ENCODE data around the gene FRMD4A.

Gene FRMD4A

DNA sequence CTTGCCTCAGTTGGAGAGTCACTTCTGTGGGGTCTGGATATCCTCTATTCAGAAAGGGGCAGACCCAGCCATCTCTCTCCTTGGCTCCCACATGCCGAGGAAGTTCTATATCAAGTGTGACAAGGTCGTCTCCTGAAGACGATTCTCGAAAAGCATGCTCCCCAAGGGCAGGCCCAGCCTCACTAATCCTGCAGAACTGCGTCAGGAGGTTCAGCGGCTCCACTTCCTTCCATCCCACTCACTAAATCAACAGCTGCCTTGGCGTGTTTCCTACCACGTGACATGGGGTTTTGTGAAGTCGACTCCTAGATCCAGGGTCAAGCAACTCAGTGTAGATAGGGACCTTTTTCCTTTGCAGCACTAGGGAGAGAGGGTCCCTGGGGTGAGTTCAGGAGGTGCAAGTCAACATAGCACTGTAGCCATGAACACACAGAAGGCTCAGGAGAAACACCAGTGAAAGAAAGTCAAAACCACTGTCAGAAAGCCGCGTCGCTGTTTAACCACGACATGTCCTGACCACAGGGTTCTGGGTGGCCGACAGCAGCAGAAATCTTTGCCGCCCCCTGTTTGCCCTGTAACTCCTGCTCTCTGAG, 587.5 kb downstream of the FRMD4A start:
- in situ Hi-C loops (cut with HindIII; ENCODE audit: low sequenced_read_pairs): no loop called here

- in situ Hi-C loops (cut with HindIII; ENCODE audit: low sequenced_read_pairs): no loop called here
Observed at GRCh38 chr10:13741438-13741837, 589.3 kb downstream of the FRMD4A start.

GRCh38 chr10:13740461-13740860, 590.3 kb downstream of the FRMD4A start:
- in situ Hi-C loops (cut with HindIII; ENCODE audit: low sequenced_read_pairs): no loop called here

DNA sequence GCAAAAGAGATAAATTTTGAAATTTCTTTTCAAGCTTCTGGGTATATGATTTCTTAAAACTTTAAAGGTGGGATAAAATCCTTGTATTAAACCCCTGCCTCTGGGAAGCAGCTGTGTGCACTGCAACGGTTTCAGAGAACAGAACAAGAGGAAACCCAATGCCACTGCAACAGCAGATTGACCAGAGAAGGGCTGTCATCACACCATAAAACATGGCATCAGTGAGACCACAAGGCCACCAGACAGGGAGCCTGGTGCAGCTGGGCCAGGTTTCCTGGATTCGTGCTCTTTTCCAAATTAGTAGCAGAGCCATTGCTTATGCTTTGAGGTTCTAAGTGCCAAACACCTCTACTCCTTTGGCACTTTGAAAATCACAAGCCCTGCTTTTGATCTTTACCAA, 591.5 kb downstream of the FRMD4A start:
- in situ Hi-C loops (cut with HindIII; ENCODE audit: low sequenced_read_pairs): no loop called here

DNA sequence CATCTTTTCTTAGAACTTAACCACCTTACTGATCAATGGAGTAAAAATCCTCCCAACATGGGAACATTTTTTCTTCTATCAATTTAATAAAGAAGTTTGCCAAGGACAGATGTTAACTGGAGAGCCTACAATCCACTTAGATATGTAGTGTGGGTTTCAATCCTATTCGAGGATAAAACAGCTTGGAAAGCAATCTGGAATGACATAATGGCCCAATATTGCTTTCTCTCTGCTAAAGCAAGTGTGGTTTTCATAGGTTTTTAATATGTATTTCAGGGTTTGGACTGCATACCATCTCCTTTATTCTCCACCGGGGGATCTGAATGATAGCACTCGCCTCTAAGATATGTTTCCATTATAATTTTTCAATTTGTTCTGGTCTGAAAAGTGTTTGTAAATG, 594.2 kb downstream of the FRMD4A start:
- in situ Hi-C loops (cut with HindIII; ENCODE audit: low sequenced_read_pairs): no loop called here

DNA sequence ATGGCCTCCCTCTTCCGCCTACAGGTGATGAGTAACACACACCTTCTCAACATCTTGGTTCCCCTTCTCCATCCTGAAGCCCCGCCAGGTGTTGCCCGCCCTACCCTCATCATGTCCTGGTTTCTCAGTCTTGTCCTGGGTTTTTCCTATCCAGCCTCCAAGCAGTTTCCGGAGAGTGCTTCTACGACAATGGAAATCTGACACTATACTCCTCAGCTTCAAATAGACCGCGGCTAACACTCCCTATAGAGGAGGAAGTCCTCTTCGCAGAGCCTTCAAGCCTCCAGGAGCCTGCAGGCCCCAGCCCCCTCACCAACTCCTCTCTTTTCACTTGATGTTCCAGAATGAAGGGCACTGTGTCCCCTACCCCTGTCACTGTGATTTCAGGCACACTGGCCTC, 596.6 kb downstream of the FRMD4A start:
- in situ Hi-C loops (cut with HindIII; ENCODE audit: low sequenced_read_pairs): no loop called here

- in situ Hi-C loops (cut with HindIII; ENCODE audit: low sequenced_read_pairs): no loop called here
Observed at GRCh38 chr10:13733071-13733470, 597.7 kb downstream of the FRMD4A start.

- in situ Hi-C loops (cut with HindIII; ENCODE audit: low sequenced_read_pairs): no loop called here
Observed at GRCh38 chr10:13732465-13732881, 598.3 kb downstream of the FRMD4A start.

GRCh38 chr10:13731799-13732198, 598.9 kb downstream of the FRMD4A start:
- in situ Hi-C loops (cut with HindIII; ENCODE audit: low sequenced_read_pairs): no loop called here

DNA sequence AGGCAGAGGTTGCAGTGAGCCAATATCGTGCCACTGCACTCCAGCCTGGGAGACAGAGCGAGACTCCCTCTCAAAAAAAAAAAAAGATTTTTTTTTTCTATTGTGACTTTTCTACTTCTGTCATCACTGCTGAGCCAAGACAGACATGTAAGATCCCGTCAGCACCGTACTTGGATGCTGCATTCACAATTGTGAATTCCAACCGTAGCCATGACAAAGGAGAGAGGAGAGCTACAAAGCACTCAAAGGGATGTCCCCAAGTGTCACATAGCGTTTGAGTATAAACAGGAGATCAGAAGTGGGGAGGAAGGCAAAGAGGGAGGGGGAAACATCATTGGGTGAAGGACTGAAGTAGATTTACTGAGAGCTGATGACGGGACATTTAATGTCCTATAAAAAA, 599.8 kb downstream of the FRMD4A start:
- in situ Hi-C loops (cut with HindIII; ENCODE audit: low sequenced_read_pairs): no loop called here

DNA sequence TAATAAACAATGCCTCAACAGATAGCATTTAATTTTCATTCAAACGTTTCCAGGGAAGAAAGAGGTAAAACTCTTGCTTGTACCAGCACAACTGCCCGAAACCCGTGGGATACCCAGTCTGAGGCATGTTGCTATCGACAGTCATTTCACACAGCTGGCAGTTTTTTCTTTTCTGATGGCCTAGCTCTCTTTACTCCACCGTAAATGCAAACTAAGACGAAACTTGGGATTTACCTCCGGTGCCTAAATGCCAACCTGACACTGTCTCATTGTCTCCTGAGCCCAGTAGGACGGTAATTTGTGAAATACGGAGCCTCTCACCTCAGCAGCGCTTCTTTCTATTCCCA, 600.4 kb downstream of the FRMD4A start:
- in situ Hi-C loops (cut with HindIII; ENCODE audit: low sequenced_read_pairs): no loop called here

DNA sequence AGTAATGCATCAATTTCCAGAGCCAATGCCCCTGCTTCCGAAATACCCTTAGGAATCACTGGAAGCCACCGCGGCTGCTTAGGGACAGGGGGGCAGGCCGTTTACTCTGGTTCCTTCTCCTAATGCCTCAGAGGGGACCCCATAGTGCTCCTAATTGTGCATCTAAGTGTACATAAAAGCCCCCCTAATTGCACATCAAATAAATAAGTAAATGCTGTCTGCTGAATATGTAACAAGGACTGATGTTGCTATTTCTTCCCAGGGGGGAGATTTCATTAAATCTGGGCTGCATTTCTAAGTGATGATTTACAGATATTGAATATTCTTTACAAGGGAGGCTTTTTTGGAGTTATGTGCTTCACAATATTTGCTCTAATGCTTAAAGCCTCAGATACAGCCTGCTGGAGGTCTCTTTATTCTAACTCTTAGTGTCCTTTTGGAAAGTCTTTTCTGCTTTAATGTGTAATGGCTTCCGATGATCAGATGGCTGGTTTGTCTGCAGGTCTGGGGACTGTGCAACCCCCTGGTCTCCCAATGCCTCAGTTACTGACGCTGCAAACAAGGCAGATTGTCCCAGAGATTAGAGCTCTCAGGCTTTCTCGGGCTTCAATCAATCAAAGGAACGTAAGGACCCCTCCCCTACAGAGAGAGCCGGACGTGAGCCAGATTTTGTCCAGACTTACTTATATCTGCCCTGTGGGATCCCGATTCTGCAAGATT, 601.0 kb downstream of the FRMD4A start:
- in situ Hi-C loops (cut with HindIII; ENCODE audit: low sequenced_read_pairs): no loop called here

DNA sequence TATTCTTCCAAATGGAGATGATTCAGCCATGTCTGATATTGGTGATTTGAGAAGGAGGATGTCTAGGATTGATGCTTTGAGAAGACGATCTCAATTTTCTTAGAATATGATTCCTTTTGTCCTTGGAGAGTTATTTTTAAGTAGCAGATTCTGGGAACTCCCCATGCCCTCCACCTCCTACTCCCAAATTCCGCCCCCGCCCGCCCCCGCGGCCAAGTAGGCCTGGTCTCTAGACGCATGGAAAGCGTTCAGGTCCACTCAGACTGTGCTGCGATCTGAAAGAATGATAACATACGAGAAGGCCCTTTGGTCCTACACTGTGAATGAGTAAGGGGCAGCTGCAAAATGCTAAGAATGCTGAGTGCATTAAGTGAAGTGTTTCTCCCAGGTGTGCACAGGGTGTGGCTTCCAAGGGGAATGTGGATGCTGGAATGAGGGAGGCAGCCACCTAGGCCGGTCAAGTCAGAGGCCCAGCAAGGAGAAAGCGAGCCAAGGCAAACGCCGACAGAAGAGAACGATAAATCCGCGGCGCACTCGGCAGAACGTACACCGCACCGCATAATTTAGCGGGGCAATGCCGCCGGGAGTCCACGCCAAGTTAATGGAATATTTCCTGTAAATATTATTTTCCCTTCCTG, 601.7 kb downstream of the FRMD4A start:
- in situ Hi-C loops (cut with HindIII; ENCODE audit: low sequenced_read_pairs): no loop called here

DNA sequence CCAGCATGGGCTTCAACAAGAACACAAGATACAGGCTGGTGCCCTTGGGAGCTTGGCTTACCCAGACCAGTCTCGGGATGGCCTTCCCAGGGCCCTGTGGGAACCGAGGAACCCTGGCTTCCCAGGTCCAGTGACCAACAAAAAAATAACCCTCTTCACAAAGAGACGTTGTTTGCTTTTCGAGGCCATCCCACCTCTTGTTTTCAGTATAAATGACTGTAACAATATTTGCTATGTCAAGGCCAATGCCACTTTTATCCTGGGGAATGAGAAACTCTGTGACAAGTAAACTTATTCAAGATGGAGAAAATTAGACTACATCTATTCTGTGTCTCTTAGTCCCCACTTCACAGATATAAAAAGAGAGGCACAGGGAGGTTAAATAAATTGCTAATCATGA, 605.1 kb downstream of the FRMD4A start:
- in situ Hi-C loops (cut with HindIII; ENCODE audit: low sequenced_read_pairs): no loop called here

DNA sequence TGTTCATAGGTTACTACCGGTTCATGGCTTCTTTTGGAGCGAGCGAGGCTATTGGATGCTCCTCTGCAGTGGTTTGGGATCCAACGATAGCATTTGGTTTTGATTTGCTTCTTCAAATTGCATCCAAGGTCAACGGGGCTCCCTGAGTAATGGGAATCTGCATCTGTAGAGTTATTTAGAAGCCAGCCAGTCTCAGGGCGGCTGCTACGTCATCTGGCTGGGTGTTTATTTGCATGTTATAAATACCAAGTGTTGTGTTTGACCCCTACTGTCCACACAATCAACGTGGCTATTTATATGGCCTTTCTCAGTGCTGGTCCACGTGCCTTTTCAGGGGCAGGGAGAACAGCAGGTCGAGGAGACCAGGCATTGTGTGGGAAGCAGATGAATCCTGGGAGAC, 606.2 kb downstream of the FRMD4A start:
- in situ Hi-C loops (cut with HindIII; ENCODE audit: low sequenced_read_pairs): no loop called here

DNA sequence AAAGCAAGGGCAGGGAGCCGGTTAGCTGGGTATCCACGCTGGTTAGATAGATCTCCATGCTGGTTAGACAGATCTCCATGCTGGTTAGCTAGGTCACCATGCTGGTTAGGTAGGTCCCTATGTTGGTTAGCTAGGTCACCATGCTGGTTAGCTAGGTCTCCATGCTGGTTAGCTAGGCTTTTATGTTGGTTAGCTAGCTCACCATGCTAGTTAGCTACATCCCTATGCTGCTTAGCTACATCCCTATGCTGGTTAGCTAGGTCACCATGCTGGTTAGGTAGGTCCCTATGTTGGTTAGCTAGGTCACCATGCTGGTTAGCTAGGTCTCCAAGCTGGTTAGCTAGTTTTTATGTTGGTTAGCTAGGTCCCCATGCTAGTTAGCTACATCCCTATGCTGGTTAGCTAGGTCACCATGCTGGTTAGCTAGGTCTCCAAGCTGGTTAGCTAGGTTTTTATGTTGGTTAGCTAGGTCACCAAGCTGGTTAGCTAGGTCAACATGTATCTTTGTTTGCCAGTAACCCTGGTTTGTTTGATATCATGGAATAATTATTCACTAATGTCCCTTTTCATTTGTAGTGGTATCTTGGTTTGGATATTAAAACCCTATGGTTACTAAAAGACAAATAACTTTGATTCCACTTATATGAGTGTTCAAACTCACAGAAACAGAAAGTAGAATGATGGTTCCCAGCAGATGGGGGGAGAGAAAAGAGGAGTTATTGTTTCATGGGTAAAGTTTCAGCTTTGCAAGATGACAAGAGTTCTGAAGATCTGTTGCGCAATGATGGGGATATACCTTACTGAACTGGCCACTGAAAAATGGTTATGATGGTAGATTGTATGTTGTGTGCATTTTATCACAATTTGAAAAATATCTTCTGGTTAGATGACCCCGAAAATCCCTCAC, 607.7 kb downstream of the FRMD4A start:
- in situ Hi-C loops (cut with HindIII; ENCODE audit: low sequenced_read_pairs): no loop called here

DNA sequence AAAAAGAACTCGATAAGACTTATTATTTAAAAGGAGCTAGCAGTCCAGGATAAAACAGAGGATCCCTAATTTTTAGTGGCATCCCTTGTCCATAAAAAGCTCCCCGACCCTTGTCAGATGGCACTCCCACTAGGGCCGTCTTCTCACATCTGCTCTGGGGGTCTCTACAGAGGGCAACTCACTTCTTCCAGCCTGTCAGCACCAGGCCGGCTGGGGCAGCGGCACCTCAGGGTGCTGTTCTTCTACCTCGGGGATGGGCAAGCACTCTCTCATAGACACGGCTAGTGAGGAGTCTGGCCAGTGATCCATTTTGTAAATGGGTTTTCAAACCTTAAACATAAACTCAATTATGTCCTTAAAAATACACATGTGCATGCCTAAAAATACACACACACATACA, 609.2 kb downstream of the FRMD4A start:
- in situ Hi-C loops (cut with HindIII; ENCODE audit: low sequenced_read_pairs): no loop called here

DNA sequence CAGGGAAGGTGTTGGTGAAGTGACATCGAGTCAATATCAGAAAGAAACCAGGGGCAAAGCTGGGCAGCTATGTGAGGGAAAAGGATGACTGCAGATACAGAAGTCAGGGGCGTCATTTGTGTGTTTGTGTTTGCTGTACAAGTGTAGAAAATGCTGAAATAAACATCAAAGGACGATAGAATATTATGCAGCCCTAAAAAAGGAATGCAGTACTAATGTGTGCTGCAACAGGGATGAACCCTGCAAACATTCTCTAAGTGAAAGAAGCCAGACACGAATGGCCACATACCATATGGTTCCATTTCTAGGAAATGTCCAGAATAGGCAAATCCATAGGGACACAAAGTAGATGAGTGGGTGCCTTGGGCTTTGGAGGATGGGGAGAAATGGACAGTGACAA, 610.0 kb downstream of the FRMD4A start:
- in situ Hi-C loops (cut with HindIII; ENCODE audit: low sequenced_read_pairs): no loop called here

- in situ Hi-C loops (cut with HindIII; ENCODE audit: low sequenced_read_pairs): no loop called here
Observed at GRCh38 chr10:13719425-13719824, 611.3 kb downstream of the FRMD4A start.

DNA sequence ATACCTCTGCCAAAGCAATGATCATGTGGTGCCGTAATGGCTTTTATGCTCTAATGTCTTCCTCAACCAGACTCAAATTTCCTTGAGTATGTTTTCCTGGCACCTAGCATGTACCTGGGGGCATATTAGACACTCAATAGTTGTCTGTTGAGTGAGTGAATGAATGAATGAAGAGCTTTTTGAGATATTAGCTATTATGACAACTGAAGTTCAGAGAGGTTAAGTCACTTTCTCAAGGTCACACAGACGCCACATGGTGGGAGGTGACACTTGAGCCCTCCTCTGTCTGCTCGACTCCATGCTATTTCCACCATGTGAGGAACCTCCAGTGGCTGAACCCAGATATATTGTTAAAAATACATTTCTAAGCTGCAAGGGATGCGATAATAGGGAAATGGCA, 611.9 kb downstream of the FRMD4A start:
- in situ Hi-C loops (cut with HindIII; ENCODE audit: low sequenced_read_pairs): no loop called here

DNA sequence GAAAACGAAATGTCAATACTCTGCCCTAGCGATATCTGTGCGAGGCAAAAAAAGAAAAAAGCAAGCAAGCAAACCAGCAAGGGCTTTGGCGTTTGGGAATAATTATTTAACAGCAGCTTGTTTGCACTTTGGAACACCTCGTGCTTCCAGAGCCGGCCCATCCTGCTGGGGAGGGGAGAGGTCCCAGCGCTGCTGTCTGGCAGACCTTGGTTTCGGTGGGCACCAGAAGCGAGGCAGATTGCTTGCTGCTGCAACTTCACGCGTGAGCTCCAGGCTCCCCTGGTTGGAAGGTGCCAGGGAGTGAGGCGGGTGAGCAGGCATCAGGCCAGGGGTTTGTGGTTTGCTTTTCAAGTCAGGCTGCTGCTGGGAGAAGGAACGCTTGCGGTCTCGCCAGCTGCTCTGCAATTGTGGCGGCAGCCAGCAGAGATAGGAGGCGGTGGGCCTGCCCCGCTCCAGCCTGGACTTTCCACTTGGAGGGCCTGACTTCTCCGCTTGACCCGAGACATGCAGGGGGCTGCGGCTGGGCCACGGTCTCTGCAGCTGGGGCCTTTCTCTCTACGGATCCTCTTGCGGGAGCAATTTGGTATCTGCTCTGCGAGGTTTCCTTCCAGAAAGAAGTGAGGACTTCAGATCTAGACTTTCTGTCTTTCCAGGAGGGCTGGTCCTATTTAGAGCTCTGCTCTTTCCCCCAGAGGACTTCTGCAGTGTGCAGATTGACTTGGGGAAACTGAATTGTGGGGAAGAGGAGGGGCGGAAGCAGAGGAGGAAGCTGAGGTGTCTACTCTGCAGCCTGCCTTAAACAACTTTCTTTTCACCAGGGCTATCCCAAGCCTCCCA, 612.6 kb downstream of the FRMD4A start:
- in situ Hi-C loops (cut with HindIII; ENCODE audit: low sequenced_read_pairs): no loop called here
